ENCODE data around the gene MAPRE3.

MAPRE3 gene

GRCh38 chr2:26971911-26972786 is 1.7 kb downstream of the MAPRE3 start:
- Histone ChIP-seq H3K9ac (ENCODE audit: low read depth, low read length) (no peak overlapping the region), H3K4me3 (ENCODE audit: low read depth, low read length) (peak overlapping the region; percentile 82; the same call in 1 of the 2 replicates)

DNA sequence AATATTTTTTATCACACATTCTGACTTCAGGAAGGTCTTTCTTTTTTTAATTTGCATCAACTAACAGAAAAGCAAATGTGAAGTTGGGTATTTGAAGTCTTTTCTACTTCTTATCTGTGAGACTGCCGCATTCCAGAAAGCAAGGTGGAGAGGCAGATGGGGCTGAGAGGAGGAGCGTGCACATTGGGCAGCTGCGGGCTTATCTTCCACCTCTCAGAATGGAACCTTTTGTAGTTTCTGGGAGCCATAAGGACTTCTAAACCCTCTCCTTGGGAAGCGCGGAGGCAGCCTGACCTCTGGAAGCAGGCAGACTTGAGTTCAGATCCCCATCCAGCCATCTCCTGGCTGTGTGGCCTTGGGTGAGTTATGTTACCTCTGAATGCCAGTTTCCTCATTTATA is 3.9 kb downstream of the MAPRE3 start:
- no peaks in the 10 kb centered on the region for H3K36me3 ChIP-seq (ENCODE audit: control insufficient read depth, insufficient read depth, low read length)
- peaks cover 20% of the 10 kb centered on the region for H3K27me3 ChIP-seq (ENCODE audit: control insufficient read depth, insufficient read depth, low read length)
- no peak overlapping the region for H3K4me3 ChIP-seq (ENCODE audit: low read depth, low read length)
- peaks cover 12% of the 10 kb centered on the region; the same call in 1 of the 2 replicates for H3K4me1 ChIP-seq (ENCODE audit: control insufficient read depth, insufficient read depth, low read length)
- H3K9me3 ChIP-seq (ENCODE audit: control insufficient read depth, insufficient read depth, low read length) = no peaks in the 10 kb centered on the region
- H3K9ac ChIP-seq (ENCODE audit: low read depth, low read length) = no peak overlapping the region
- no peak overlapping the region for H3K27ac ChIP-seq (ENCODE audit: low read depth, low read length)

More at GRCh38 chr2:26971911-26972786, 1.7 kb downstream of the MAPRE3 start:
- H3K27ac ChIP-seq (ENCODE audit: low read depth, low read length) = no peak overlapping the region
- H3K27me3 ChIP-seq (ENCODE audit: control insufficient read depth, insufficient read depth, low read length) = peaks cover 37% of the 10 kb centered on the region
- no peaks in the 10 kb centered on the region for H3K9me3 ChIP-seq (ENCODE audit: control insufficient read depth, insufficient read depth, low read length)
- H3K4me1 ChIP-seq (ENCODE audit: control insufficient read depth, insufficient read depth, low read length) = peaks cover 12% of the 10 kb centered on the region; the same call in 1 of the 2 replicates
- H3K36me3 ChIP-seq (ENCODE audit: control insufficient read depth, insufficient read depth, low read length) = no peaks in the 10 kb centered on the region

DNA sequence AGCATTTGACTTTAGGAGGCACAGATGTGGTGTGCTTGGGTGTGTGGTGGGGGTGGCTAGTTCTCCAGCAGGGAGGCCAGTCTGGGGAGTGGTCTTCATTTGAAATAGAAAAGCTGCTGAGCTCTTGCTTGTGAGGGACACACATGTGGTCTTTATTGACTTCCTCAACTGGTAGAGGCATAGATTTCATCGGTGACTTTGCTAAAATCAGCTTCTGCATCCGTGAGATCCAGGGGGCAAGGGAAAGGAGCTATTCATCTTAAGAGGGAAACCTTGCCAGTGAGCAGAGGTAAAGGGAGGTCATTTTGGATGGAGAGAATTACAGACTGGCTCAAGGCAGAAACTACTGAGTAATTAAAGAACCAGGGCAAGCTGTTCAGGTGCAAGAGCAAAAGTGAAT is 4.7 kb downstream of the MAPRE3 start:
- Histone ChIP-seq H3K9ac (ENCODE audit: low read depth, low read length) (no peak overlapping the region), H3K27ac (ENCODE audit: low read depth, low read length) (no peak overlapping the region), H3K9me3 (ENCODE audit: control insufficient read depth, insufficient read depth, low read length) (no peaks in the 10 kb centered on the region), H3K27me3 (ENCODE audit: control insufficient read depth, insufficient read depth, low read length) (peaks cover 17% of the 10 kb centered on the region), H3K4me3 (ENCODE audit: low read depth, low read length) (no peak overlapping the region), H3K36me3 (ENCODE audit: control insufficient read depth, insufficient read depth, low read length) (no peaks in the 10 kb centered on the region), H3K4me1 (ENCODE audit: control insufficient read depth, insufficient read depth, low read length) (peaks cover 12% of the 10 kb centered on the region; the same call in 1 of the 2 replicates)

- Histone ChIP-seq H3K4me3 (ENCODE audit: low read depth, low read length) (no peak overlapping the region), H3K9ac (ENCODE audit: low read depth, low read length) (no peak overlapping the region), H3K27me3 (ENCODE audit: control insufficient read depth, insufficient read depth, low read length) (peaks cover 17% of the 10 kb centered on the region), H3K36me3 (ENCODE audit: control insufficient read depth, insufficient read depth, low read length) (no peaks in the 10 kb centered on the region), H3K4me1 (ENCODE audit: control insufficient read depth, insufficient read depth, low read length) (peaks cover 12% of the 10 kb centered on the region; the same call in 1 of the 2 replicates), H3K9me3 (ENCODE audit: control insufficient read depth, insufficient read depth, low read length) (no peaks in the 10 kb centered on the region), H3K27ac (ENCODE audit: low read depth, low read length) (no peak overlapping the region)
These were observed 5.2 kb downstream of the MAPRE3 start for GRCh38 chr2:26975656-26976055.

GRCh38 chr2:26976237-26976636 is 5.8 kb downstream of the MAPRE3 start:
- H3K9me3 ChIP-seq (ENCODE audit: control insufficient read depth, insufficient read depth, low read length) = no peaks in the 10 kb centered on the region
- H3K27ac ChIP-seq (ENCODE audit: low read depth, low read length) = no peak overlapping the region
- H3K36me3 ChIP-seq (ENCODE audit: control insufficient read depth, insufficient read depth, low read length) = no peaks in the 10 kb centered on the region
- H3K4me1 ChIP-seq (ENCODE audit: control insufficient read depth, insufficient read depth, low read length) = peaks cover 11% of the 10 kb centered on the region; the same call in 1 of the 2 replicates
- no peak overlapping the region for H3K9ac ChIP-seq (ENCODE audit: low read depth, low read length)
- peaks cover 15% of the 10 kb centered on the region for H3K27me3 ChIP-seq (ENCODE audit: control insufficient read depth, insufficient read depth, low read length)
- H3K4me3 ChIP-seq (ENCODE audit: low read depth, low read length) = no peak overlapping the region

DNA sequence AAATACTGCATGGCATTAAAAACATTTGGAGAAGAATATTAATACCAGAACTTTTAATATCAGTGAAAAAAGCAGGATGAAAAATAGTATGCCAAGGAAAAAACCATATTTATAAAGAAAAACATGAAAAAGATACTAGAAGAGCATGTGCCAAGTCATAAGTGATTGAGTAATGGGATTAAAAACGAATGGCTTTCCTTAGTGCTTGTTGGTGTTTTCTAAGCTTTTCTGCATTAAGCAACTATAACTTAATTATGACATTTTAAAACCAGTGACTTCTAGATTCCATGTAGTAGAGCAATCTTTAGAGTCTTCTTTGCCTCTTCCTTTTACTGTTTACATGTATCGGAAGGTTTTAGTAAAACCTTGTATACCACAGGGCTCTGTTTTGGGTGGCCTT is 6.6 kb downstream of the MAPRE3 start:
- peaks cover 5% of the 10 kb centered on the region; the same call in 1 of the 2 replicates for H3K4me1 ChIP-seq (ENCODE audit: control insufficient read depth, insufficient read depth, low read length)
- H3K27ac ChIP-seq (ENCODE audit: low read depth, low read length) = no peak overlapping the region
- peaks cover 7% of the 10 kb centered on the region for H3K27me3 ChIP-seq (ENCODE audit: control insufficient read depth, insufficient read depth, low read length)
- H3K4me3 ChIP-seq (ENCODE audit: low read depth, low read length) = no peak overlapping the region
- H3K9me3 ChIP-seq (ENCODE audit: control insufficient read depth, insufficient read depth, low read length) = no peaks in the 10 kb centered on the region
- no peak overlapping the region for H3K9ac ChIP-seq (ENCODE audit: low read depth, low read length)
- no peaks in the 10 kb centered on the region for H3K36me3 ChIP-seq (ENCODE audit: control insufficient read depth, insufficient read depth, low read length)

DNA sequence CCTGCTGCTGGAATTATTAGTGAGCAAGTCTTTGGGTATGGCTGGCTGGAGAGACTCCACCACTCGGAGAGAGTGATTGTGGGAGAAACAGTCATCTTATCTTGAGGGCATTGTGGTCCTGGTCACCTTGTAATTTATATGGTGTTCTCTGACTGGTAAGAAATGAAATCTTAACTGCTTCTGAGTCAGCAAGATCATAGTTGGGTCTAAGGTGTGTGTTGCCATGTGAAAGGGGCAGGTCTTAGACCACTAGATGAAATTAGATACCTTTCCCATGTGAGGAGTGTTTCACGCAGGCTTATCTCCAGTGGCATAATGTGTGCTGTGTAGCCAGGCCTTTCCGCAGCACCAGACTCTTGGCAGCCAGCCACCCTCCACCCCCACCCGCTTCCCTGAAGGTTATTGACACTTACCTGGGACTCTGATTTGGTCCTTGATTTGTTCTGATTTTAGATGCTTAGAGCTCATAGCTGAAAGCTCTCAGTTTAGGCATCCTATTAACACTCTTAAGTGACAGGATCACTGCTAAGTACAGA is 7.7 kb downstream of the MAPRE3 start:
- Histone ChIP-seq H3K27ac (ENCODE audit: low read depth, low read length) (no peak overlapping the region), H3K4me1 (ENCODE audit: control insufficient read depth, insufficient read depth, low read length) (peaks cover 5% of the 10 kb centered on the region; the same call in 1 of the 2 replicates), H3K27me3 (ENCODE audit: control insufficient read depth, insufficient read depth, low read length) (no peaks in the 10 kb centered on the region), H3K4me3 (ENCODE audit: low read depth, low read length) (no peak overlapping the region), H3K9me3 (ENCODE audit: control insufficient read depth, insufficient read depth, low read length) (no peaks in the 10 kb centered on the region), H3K9ac (ENCODE audit: low read depth, low read length) (no peak overlapping the region), H3K36me3 (ENCODE audit: control insufficient read depth, insufficient read depth, low read length) (no peaks in the 10 kb centered on the region)

- no peak overlapping the region for H3K4me3 ChIP-seq (ENCODE audit: low read depth, low read length)
- no peaks in the 10 kb centered on the region for H3K27me3 ChIP-seq (ENCODE audit: control insufficient read depth, insufficient read depth, low read length)
- H3K36me3 ChIP-seq (ENCODE audit: control insufficient read depth, insufficient read depth, low read length) = no peaks in the 10 kb centered on the region
- no peak overlapping the region for H3K9ac ChIP-seq (ENCODE audit: low read depth, low read length)
- no peaks in the 10 kb centered on the region for H3K9me3 ChIP-seq (ENCODE audit: control insufficient read depth, insufficient read depth, low read length)
- peaks cover 5% of the 10 kb centered on the region; the same call in 1 of the 2 replicates for H3K4me1 ChIP-seq (ENCODE audit: control insufficient read depth, insufficient read depth, low read length)
- H3K27ac ChIP-seq (ENCODE audit: low read depth, low read length) = no peak overlapping the region
These were observed 9.3 kb downstream of the MAPRE3 start for GRCh38 chr2:26979741-26980140.

DNA sequence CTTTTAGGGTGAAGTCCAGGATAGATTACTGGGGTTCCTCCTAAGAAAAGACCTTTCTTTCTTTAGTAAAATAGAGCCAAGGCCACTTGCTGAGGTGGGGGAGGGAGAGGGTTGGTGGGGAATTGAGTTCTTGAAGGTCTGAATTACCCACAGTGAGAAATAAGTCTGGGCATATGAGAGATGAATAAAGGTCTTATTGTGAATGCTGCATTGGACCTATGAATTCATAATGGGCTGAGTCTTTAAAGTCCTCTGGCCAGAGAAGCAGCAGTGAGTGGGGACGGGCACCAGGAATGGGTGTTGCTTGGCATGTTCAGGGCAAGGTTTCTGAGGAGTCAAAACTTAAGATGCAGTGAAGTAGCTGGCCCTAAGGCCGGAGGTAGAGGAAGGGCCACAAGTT is 10.5 kb downstream of the MAPRE3 start:
- H3K4me1 ChIP-seq (ENCODE audit: control insufficient read depth, insufficient read depth, low read length) = no peaks in the 10 kb centered on the region
- no peak overlapping the region for H3K9ac ChIP-seq (ENCODE audit: low read depth, low read length)
- no peak overlapping the region for H3K27ac ChIP-seq (ENCODE audit: low read depth, low read length)
- H3K4me3 ChIP-seq (ENCODE audit: low read depth, low read length) = no peak overlapping the region
- H3K9me3 ChIP-seq (ENCODE audit: control insufficient read depth, insufficient read depth, low read length) = no peaks in the 10 kb centered on the region
- H3K36me3 ChIP-seq (ENCODE audit: control insufficient read depth, insufficient read depth, low read length) = no peaks in the 10 kb centered on the region
- no peaks in the 10 kb centered on the region for H3K27me3 ChIP-seq (ENCODE audit: control insufficient read depth, insufficient read depth, low read length)

DNA sequence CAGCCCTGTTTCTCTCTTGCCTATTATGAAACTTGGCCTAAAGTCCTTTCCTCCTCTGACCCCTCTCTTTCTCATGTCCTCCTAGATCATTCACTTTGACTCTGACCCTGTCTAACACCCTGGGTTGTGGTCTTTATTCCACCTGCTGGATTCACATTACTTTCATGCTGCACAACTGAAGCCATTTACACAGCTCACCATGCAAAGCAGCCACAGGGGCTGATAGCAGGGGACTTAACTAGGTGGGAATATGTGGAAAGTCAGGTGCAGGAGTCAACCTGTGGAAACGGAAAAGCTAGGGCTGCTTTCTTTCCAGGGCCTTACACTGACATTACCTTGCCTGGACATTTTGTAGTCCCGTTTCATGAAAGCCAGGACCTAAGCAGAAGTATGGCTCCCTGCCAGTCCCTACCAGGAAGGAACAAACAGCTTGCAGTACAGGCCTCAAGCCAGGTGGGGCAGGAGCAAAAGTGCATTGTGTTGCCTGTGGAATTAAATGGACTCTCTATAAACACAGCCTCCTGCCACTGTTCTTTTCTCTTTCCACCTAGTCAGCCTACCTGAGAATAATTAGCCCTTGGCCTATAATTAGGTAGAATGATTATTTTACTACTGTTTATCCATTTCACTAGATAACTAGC is 11.8 kb downstream of the MAPRE3 start:
- Histone ChIP-seq H3K27me3 (ENCODE audit: control insufficient read depth, insufficient read depth, low read length) (no peaks in the 10 kb centered on the region), H3K9ac (ENCODE audit: low read depth, low read length) (no peak overlapping the region), H3K4me1 (ENCODE audit: control insufficient read depth, insufficient read depth, low read length) (no peaks in the 10 kb centered on the region), H3K36me3 (ENCODE audit: control insufficient read depth, insufficient read depth, low read length) (no peaks in the 10 kb centered on the region), H3K9me3 (ENCODE audit: control insufficient read depth, insufficient read depth, low read length) (no peaks in the 10 kb centered on the region), H3K4me3 (ENCODE audit: low read depth, low read length) (no peak overlapping the region), H3K27ac (ENCODE audit: low read depth, low read length) (no peak overlapping the region)

- no peak overlapping the region for H3K4me3 ChIP-seq (ENCODE audit: low read depth, low read length)
- no peaks in the 10 kb centered on the region for H3K27me3 ChIP-seq (ENCODE audit: control insufficient read depth, insufficient read depth, low read length)
- no peaks in the 10 kb centered on the region for H3K9me3 ChIP-seq (ENCODE audit: control insufficient read depth, insufficient read depth, low read length)
- no peaks in the 10 kb centered on the region for H3K36me3 ChIP-seq (ENCODE audit: control insufficient read depth, insufficient read depth, low read length)
- H3K4me1 ChIP-seq (ENCODE audit: control insufficient read depth, insufficient read depth, low read length) = no peaks in the 10 kb centered on the region
- no peak overlapping the region for H3K27ac ChIP-seq (ENCODE audit: low read depth, low read length)
- H3K9ac ChIP-seq (ENCODE audit: low read depth, low read length) = no peak overlapping the region
These were observed 13.3 kb downstream of the MAPRE3 start for GRCh38 chr2:26983746-26984145.
